Thyroid gland (tissue), 4 donors: ENCODE data around the gene MACF1.

Experiments
- POLR2A ChIP-seq, 2 donors: fragments of 450-650 bp; IDR thresholded peaks; one replicate each; pipeline ENCODE4 v1.6.1; 2017; ENCODE audit warnings: antibody characterized with exemption in 2 of 2, mild to moderate bottlenecking in 2 of 2, moderate library complexity in 1 of 2
- TF ChIP-seq, protein P1 (sequence below), 6 experiments: fragments of 200-600 bp in 3 of 6; fragments of 450-650 bp in 3 of 6; sonication (generic) in 3 of 6; IDR thresholded peaks; one replicate each; pipeline ENCODE4 v1.5.1; 2016 to 2019; ENCODE audit warnings: antibody characterized with exemption in 6 of 6, mild to moderate bottlenecking in 2 of 6, inconsistent platforms in 1 of 6, moderate library complexity in 1 of 6

- TF ChIP-seq, protein P1, sequence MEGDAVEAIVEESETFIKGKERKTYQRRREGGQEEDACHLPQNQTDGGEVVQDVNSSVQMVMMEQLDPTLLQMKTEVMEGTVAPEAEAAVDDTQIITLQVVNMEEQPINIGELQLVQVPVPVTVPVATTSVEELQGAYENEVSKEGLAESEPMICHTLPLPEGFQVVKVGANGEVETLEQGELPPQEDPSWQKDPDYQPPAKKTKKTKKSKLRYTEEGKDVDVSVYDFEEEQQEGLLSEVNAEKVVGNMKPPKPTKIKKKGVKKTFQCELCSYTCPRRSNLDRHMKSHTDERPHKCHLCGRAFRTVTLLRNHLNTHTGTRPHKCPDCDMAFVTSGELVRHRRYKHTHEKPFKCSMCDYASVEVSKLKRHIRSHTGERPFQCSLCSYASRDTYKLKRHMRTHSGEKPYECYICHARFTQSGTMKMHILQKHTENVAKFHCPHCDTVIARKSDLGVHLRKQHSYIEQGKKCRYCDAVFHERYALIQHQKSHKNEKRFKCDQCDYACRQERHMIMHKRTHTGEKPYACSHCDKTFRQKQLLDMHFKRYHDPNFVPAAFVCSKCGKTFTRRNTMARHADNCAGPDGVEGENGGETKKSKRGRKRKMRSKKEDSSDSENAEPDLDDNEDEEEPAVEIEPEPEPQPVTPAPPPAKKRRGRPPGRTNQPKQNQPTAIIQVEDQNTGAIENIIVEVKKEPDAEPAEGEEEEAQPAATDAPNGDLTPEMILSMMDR (IDR thresholded peaks at IDR 0.05) = no peak
- no peak for TF ChIP-seq POLR2A (IDR thresholded peaks at IDR 0.05)
Measured at GRCh38 chr1:39528082-39528481, 323.6 kb downstream of the MACF1 start.
